ENCODE data around the gene SPOPL.
"Not testable (repeated sequence)": the region's sequence is repeated elsewhere in the genome, so short reads cannot be mapped to it uniquely, and the experiment has no call there.

The SPOPL gene

GRCh38 chr2:138501425-138502254, at the start of gene SPOPL:
SPOPL (plus strand) TSS chr2:138501770; CDS start chr2:138550217, 48,447 bp downstream.
- in situ Hi-C loops (cut with MboI; ENCODE audit: low sequenced_read_pairs), result no loop called here

DNA sequence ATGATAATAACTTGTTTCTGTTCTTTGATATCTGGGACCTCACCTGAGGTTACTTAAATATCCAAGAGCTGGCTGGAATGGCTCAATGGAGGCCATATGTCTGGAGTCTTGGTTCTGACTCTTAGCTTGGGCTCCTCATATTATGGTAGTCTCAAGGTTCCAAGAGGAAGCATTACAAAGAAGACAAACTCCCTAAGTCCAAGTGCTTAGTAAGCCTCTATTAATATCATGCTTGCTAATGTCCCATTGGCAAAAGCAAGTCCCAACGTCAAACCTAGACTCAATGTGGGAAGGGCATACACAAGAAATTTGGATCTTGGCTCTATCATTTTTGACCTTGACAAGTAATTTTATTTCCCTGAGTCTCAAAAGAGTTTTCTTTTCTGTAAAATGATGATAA, 49.2 kb upstream of the SPOPL start:
- in situ Hi-C loops (cut with MboI; ENCODE audit: low sequenced_read_pairs), result no loop called here

DNA sequence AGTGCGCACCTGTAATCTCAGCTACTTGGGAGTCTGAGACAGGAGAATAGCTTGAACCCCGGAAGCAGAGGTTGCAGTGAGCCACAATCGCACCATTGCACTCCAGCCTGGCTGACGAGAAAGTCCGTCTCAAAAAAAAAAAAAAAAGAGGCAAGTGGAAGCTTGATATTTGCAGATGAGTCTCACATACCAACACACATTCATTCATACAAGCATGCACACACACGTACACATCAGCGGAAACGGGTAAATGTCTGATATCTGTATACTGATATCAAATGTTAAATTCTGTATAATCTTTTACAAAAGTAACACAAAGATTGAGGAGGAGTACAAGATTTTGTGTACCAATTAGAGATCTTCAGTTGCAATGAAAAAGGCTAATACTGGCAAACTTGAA, 47.8 kb upstream of the SPOPL start:
- in situ Hi-C loops (cut with MboI; ENCODE audit: low sequenced_read_pairs), result no loop called here

- in situ Hi-C loops (cut with MboI; ENCODE audit: low sequenced_read_pairs), result no loop called here
Observed at GRCh38 chr2:138454761-138455160, 46.8 kb upstream of the SPOPL start.

- in situ Hi-C loops (cut with MboI; ENCODE audit: low sequenced_read_pairs), result no loop called here
Observed at GRCh38 chr2:138455275-138455674, 46.3 kb upstream of the SPOPL start.

GRCh38 chr2:138455691-138456090, 45.9 kb upstream of the SPOPL start:
- in situ Hi-C loops (cut with MboI; ENCODE audit: low sequenced_read_pairs), result no loop called here

DNA sequence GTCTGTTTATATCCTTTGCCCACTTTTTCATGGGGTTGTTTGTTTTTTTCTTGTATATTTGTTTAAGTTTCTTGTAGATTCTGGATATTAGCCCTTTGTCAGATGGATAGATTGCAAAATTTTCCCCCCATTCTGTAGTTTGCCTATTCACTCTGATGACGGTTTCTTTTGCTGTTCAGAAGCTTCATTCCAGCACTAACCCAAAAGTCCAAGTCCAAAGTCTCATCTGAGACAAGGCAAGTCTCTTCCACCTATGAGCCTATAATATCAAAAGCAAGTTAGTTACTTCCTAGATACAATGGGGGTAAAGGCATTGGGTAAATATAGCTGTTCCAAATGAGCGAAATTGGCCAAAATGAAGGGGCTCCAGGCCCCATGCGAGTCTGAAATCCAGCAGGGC, 38.9 kb upstream of the SPOPL start:
- in situ Hi-C loops (cut with MboI; ENCODE audit: low sequenced_read_pairs), result not testable (repeated sequence)

- in situ Hi-C loops (cut with MboI; ENCODE audit: low sequenced_read_pairs), result no loop called here
Observed at GRCh38 chr2:138468617-138469016, 33.0 kb upstream of the SPOPL start.

DNA sequence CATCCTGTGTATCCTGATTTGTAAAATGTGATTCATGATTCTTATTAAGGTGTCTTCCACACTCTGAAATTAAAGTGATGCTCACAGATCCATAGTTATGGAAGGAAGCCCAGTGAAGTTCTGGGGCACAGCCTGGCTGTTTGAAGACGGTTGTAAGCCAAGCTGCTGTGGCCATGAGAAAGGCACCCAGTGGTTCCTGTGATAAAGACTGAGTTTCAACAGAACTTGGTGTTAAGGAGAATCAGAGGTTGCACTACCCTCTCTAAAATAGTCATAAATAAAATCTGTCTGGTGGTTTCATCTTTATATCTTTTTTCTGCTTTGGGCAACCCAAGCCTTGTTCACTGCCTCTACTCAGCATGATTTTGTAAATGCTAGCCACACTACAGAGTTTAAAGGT, 32.2 kb upstream of the SPOPL start:
- in situ Hi-C loops (cut with MboI; ENCODE audit: low sequenced_read_pairs), result no loop called here

DNA sequence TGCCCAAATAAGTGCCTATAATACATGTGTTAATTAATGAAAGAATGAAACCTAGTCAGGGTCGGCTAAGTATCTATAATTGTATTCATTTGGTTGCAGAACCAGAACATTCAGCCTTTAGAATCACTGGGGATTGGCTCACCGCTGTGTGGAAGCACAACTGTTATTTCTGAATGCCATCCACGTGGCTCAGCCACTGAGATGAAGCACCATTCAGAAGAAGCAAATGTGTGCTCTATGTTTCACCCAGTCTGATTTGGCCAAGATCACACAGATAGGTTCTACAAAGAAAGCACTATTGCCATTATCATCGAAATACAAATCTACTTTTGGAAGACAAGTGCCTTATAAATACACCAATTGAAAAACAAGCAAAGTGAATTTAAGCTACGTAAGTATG, 30.6 kb upstream of the SPOPL start:
- in situ Hi-C loops (cut with MboI; ENCODE audit: low sequenced_read_pairs), result no loop called here

DNA sequence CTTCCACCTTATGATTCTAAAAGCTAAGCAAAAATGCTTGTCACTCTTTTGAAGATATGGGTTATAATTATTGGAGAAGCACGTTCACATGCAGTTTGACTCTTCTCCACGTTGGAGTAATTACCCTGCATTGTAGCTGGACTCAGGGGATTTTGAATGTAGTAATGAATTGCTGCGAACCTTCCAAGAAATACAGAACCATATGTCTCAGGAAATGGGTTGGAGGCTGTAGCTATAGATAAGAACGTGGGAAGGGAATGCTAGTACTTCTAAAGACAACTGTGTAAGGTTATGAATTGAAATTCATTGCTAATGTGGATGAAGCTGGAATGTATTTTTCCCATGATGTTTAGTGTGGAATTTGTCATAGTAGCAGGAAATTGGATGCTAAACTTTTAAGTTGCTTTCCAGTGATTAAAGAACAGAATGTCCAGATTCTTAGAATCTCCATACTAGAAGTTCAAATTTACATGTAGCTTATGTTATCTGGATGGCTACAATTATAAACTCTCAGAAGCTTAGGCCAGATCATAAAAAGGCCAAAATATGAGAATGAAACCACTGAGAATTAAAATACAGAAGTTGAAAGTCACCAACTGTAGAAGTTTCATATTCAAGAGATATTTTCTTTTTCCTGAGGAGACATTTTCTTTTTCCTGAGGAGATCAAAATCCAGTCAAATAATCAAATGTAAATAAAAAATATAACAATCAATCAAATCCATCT, 27.3 kb upstream of the SPOPL start:
- in situ Hi-C loops (cut with MboI; ENCODE audit: low sequenced_read_pairs), result no loop called here

- in situ Hi-C loops (cut with MboI; ENCODE audit: low sequenced_read_pairs), result no loop called here
Observed at GRCh38 chr2:138475277-138475776, 26.2 kb upstream of the SPOPL start.

DNA sequence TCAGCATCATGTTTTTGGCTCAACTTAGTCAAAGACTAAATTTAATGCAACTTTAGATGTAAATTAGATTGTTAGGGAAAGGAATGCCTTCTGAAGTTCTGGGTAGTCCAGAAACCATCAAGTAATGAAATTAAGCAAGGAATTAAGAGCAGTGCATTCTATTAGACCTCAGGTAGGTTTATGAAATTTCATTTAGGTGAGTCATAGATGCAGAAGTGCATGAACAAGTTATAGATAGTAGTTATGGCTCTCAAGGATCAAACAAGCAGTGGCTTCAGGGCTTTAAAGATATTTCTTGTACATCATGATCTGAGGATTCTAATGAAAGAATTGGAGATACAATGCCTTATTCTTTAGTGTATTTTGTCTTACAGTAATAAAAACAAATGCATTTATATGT, 25.4 kb upstream of the SPOPL start:
- in situ Hi-C loops (cut with MboI; ENCODE audit: low sequenced_read_pairs), result no loop called here

DNA sequence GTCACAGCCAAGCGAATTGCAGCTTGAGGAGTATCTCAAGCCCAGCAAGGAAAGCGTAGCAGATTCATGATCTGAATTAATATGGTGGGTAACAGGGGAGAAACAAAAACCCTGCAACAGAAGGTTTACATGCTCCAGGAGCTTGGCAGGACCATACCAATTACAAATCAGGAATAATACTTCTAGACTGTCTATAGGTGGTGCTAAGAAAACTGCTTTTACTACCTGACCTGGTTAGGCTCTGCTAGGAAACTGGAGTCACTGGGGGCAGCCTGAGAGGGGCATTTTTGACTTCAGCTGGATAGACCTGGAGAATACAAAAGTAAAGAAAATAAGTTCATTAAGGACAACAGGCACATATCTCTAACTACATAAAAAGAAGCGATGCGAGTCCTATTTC, 24.6 kb upstream of the SPOPL start:
- in situ Hi-C loops (cut with MboI; ENCODE audit: low sequenced_read_pairs), result no loop called here

- in situ Hi-C loops (cut with MboI; ENCODE audit: low sequenced_read_pairs), result not testable (repeated sequence)
Observed at GRCh38 chr2:138482796-138483195, 18.8 kb upstream of the SPOPL start.

GRCh38 chr2:138485019-138485418, 16.6 kb upstream of the SPOPL start:
- in situ Hi-C loops (cut with MboI; ENCODE audit: low sequenced_read_pairs), result no loop called here

- in situ Hi-C loops (cut with MboI; ENCODE audit: low sequenced_read_pairs), result no loop called here
Observed at GRCh38 chr2:138486363-138487198, 15.0 kb upstream of the SPOPL start.

- in situ Hi-C loops (cut with MboI; ENCODE audit: low sequenced_read_pairs), result no loop called here
Observed at GRCh38 chr2:138490673-138491494, 10.7 kb upstream of the SPOPL start.

GRCh38 chr2:138491495-138491862, 10.1 kb upstream of the SPOPL start:
- in situ Hi-C loops (cut with MboI; ENCODE audit: low sequenced_read_pairs), result no loop called here

- in situ Hi-C loops (cut with MboI; ENCODE audit: low sequenced_read_pairs), result no loop called here
Observed at GRCh38 chr2:138492160-138492559, 9.4 kb upstream of the SPOPL start.
